IgD-negative memory B cell (primary cell): Measurements from ENCODE around the gene CTNNA2. TPM values are rescaled to one million over a fixed set of nuclear protein-coding genes. Genes with fewer than 3 reads are reported as not detected.

Source experiments
- H3K27ac Mint-ChIP-seq, 3 donors: one replicate each; pipeline ENCODE4 v1.8.0; 2020 to 2022; ENCODE audit warnings: mild to moderate bottlenecking in 3 of 3, mixed read lengths in 3 of 3, moderate library complexity in 1 of 3
- H3K27me3 Mint-ChIP-seq: one replicate; pipeline ENCODE4 v1.8.0; 2021; ENCODE audit warnings: mixed read lengths
- H3K36me3 Mint-ChIP-seq: one replicate; pipeline ENCODE4 v1.8.0; 2020; ENCODE audit warnings: mild to moderate bottlenecking, mixed read lengths
- H3K4me1 Mint-ChIP-seq, 3 donors: one replicate each; pipeline ENCODE4 v1.8.0; 2020 to 2022; ENCODE audit warnings: mixed read lengths in 3 of 3, mild to moderate bottlenecking in 1 of 3
- H3K4me3 Mint-ChIP-seq, 4 donors: one replicate each; pipeline ENCODE4 v1.8.0; 2020 to 2022; ENCODE audit warnings: mild to moderate bottlenecking in 4 of 4, mixed read lengths in 4 of 4, moderate library complexity in 3 of 4
- H3K9me3 Mint-ChIP-seq, 3 donors: one replicate each; pipeline ENCODE4 v1.8.0; 2020 to 2021; ENCODE audit warnings: mixed read lengths in 3 of 3, mild to moderate bottlenecking in 1 of 3
- polyA plus RNA-seq: library from polyadenylated mRNA; unstranded; fragments of 300-500 nt; fragmentation: Illumina TruSeq; gene quantifications from one replicate; pipeline ENCODE4 v1.2.3, GENCODE V29; 2021

Gene CTNNA2
- polyA plus RNA-seq, 1 donor from 2014 or later: not detected

GRCh38 chr2:80638783-80639182 is 1125.9 kb downstream of the CTNNA2 start:
- Mint-ChIP-seq H3K4me3 (no peak overlapping the region), H3K4me1 (no peaks in the 10 kb centered on the region), H3K27ac (no peak overlapping the region), H3K36me3 (no peaks in the 10 kb centered on the region), H3K27me3 (no peaks in the 10 kb centered on the region), H3K9me3 (peaks cover 3 to 18% (median 6%) of the 10 kb centered on the region in 3 donors)

- Mint-ChIP-seq H3K27ac (no peak overlapping the region), H3K4me3 (no peak overlapping the region), H3K36me3 (no peaks in the 10 kb centered on the region), H3K4me1 (no peaks in the 10 kb centered on the region), H3K27me3 (no peaks in the 10 kb centered on the region), H3K9me3 (peaks cover 3 to 21% (median 8%) of the 10 kb centered on the region in 3 donors)
These were observed 1129.6 kb downstream of the CTNNA2 start for GRCh38 chr2:80642465-80642864.

GRCh38 chr2:80643598-80643997 is 1130.7 kb downstream of the CTNNA2 start:
- no peaks in the 10 kb centered on the region for H3K27me3 Mint-ChIP-seq
- H3K36me3 Mint-ChIP-seq: no peaks in the 10 kb centered on the region
- H3K27ac Mint-ChIP-seq: no peak overlapping the region
- no peaks in the 10 kb centered on the region for H3K4me1 Mint-ChIP-seq
- no peak overlapping the region for H3K4me3 Mint-ChIP-seq
- peaks cover 3 to 16% (median 10%) of the 10 kb centered on the region in 3 donors for H3K9me3 Mint-ChIP-seq

- Mint-ChIP-seq H3K4me3 (no peak overlapping the region), H3K27ac (no peak overlapping the region), H3K4me1 (no peaks in the 10 kb centered on the region), H3K36me3 (no peaks in the 10 kb centered on the region), H3K9me3 (peaks cover 8 to 12% (median 10%) of the 10 kb centered on the region in 3 donors), H3K27me3 (no peaks in the 10 kb centered on the region)
These were observed 1138.6 kb downstream of the CTNNA2 start for GRCh38 chr2:80651435-80651834.

- Mint-ChIP-seq H3K36me3 (no peaks in the 10 kb centered on the region), H3K9me3 (peaks cover 7 to 21% (median 16%) of the 10 kb centered on the region in 3 donors), H3K27ac (no peak overlapping the region), H3K27me3 (no peaks in the 10 kb centered on the region), H3K4me3 (no peak overlapping the region), H3K4me1 (no peaks in the 10 kb centered on the region)
These were observed 1142.4 kb downstream of the CTNNA2 start for GRCh38 chr2:80655265-80655664.

- H3K36me3 Mint-ChIP-seq: no peaks in the 10 kb centered on the region
- H3K27me3 Mint-ChIP-seq: no peaks in the 10 kb centered on the region
- H3K9me3 Mint-ChIP-seq: peaks cover 0 to 6% (median 3%) of the 10 kb centered on the region in 3 donors
- no peaks in the 10 kb centered on the region for H3K4me1 Mint-ChIP-seq
- H3K4me3 Mint-ChIP-seq: no peak overlapping the region
- H3K27ac Mint-ChIP-seq: no peak overlapping the region
These were observed 1157.9 kb downstream of the CTNNA2 start for GRCh38 chr2:80670763-80671162.

GRCh38 chr2:80687524-80687923 is 1174.7 kb downstream of the CTNNA2 start:
- no peak overlapping the region for H3K4me3 Mint-ChIP-seq
- H3K27me3 Mint-ChIP-seq: no peaks in the 10 kb centered on the region
- H3K27ac Mint-ChIP-seq: no peak overlapping the region
- H3K36me3 Mint-ChIP-seq: no peaks in the 10 kb centered on the region
- H3K4me1 Mint-ChIP-seq: no peaks in the 10 kb centered on the region
- peaks cover 0 to 9% (median 2%) of the 10 kb centered on the region in 3 donors for H3K9me3 Mint-ChIP-seq

GRCh38 chr2:80689106-80689505 is 1176.3 kb downstream of the CTNNA2 start:
- Mint-ChIP-seq H3K36me3 (no peaks in the 10 kb centered on the region), H3K4me3 (no peak overlapping the region), H3K4me1 (no peaks in the 10 kb centered on the region), H3K27me3 (no peaks in the 10 kb centered on the region), H3K27ac (no peak overlapping the region), H3K9me3 (peaks cover 0 to 13% (median 3%) of the 10 kb centered on the region in 3 donors)
